ENCODE results near the gene PRKCZ.
"Not testable (repeated sequence)": the region's sequence is repeated elsewhere in the genome, so short reads cannot be mapped to it uniquely, and the experiment has no call there.

Gene PRKCZ

GRCh38 chr1:2090216-2090890, 40.1 kb downstream of the PRKCZ start:
- DNase-seq, result no peak

- DNase-seq, result peak; percentile 23
These were observed 41.7 kb downstream of the PRKCZ start for GRCh38 chr1:2091611-2092604.

GRCh38 chr1:2093055-2093454, 42.8 kb downstream of the PRKCZ start:
- DNase-seq, result no peak

GRCh38 chr1:2093636-2094035, 43.4 kb downstream of the PRKCZ start:
- no peak for DNase-seq

GRCh38 chr1:2094269-2095158, 44.3 kb downstream of the PRKCZ start:
- not testable (repeated sequence) for DNase-seq

GRCh38 chr1:2095394-2095793, 45.2 kb downstream of the PRKCZ start:
- DNase-seq, result no peak

- no peak for DNase-seq
These were observed 45.9 kb downstream of the PRKCZ start for GRCh38 chr1:2095981-2096736.

- no peak for DNase-seq
These were observed 47.4 kb downstream of the PRKCZ start for GRCh38 chr1:2097386-2098300.

- DNase-seq, result no peak
These were observed 48.1 kb downstream of the PRKCZ start for GRCh38 chr1:2098301-2098698.

- no peak for DNase-seq
These were observed 48.9 kb downstream of the PRKCZ start for GRCh38 chr1:2098839-2099785.

- DNase-seq, result no peak
These were observed 49.9 kb downstream of the PRKCZ start for GRCh38 chr1:2099886-2100779.

GRCh38 chr1:2100780-2101108, 50.5 kb downstream of the PRKCZ start:
- DNase-seq, result no peak

GRCh38 chr1:2101531-2101930, 51.3 kb downstream of the PRKCZ start:
- no peak for DNase-seq

GRCh38 chr1:2101946-2102345, 51.7 kb downstream of the PRKCZ start:
- DNase-seq, result no peak

GRCh38 chr1:2102753-2103152, 52.5 kb downstream of the PRKCZ start:
- DNase-seq, result no peak

GRCh38 chr1:2103266-2103900, 53.2 kb downstream of the PRKCZ start:
- DNase-seq, result no peak

GRCh38 chr1:2103901-2104590, 53.8 kb downstream of the PRKCZ start:
- DNase-seq, result no peak
